KOPT-K1 (cell line): ENCODE results near the gene CCDC187.

Source experiments
- H3K27ac ChIP-seq: fragments of 200-600 bp; sonication (generic); 2 replicates; pipeline ENCODE4 v1.5.1; 2016; ENCODE audit warnings: antibody characterized with exemption, mild to moderate bottlenecking, low read depth, low read length; ENCODE audit not compliant: poor library complexity, severe bottlenecking
- H3K36me3 ChIP-seq: fragments of 200-600 bp; sonication (generic); 2 replicates; pipeline ENCODE4 v1.5.1; 2017; ENCODE audit warnings: antibody characterized with exemption, mild to moderate bottlenecking, low read length, moderate library complexity; ENCODE audit not compliant: insufficient read depth
- H3K9me3 ChIP-seq: fragments of 200-600 bp; sonication (generic); 2 replicates; pipeline ENCODE4 v1.5.1; 2017; ENCODE audit warnings: antibody characterized with exemption, low read length, mild to moderate bottlenecking; ENCODE audit not compliant: insufficient read depth, poor library complexity, severe bottlenecking

Gene CCDC187

DNA sequence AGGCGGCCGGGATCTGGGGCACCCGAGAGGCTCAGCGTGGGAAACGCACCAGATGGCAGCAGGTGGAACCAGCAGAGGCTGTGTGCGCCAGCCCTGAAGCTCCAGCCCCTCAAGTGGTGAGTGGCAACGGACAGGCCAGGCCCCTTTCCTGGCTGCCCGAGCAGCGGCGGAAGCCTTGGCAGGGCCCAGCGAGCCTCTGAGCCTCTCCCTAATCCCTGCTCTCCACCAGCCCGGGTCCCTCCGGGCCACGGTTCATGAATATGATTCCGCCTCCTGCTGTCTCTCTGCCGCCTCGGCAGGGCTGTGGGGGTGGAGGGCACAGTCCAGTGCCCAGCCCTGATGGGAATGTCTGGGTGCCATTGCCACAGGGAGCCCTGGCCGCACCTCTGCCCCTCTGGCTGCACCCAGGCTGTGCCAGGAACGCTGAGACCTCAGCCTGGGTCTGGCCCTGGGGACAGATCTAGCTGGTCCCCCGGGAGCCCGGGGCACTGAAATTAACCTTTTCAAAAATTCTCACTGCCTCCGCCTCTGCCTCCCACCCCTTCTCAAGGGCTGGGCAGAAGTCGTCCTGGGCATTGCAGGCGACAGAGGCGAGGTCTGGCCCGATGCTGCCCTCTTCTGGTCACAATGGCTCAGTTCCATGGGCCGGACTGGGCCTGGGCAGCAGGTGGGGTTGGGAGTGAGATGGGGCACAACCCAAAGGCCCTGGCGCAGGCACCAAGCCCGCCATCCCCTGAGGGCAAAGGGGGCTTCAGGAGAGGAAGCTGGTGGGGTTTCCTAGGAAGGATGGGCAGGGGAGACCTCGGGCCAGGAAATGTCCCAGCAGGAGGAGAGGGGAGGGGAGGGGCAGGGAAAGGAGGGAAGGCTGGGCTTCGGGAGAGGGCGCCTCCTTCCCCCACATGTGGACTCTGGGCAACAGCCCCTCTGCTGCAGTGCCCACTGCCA is 20.3 kb downstream of the CCDC187 start:
- H3K36me3 ChIP-seq: no peaks in the 10 kb centered on the region

DNA sequence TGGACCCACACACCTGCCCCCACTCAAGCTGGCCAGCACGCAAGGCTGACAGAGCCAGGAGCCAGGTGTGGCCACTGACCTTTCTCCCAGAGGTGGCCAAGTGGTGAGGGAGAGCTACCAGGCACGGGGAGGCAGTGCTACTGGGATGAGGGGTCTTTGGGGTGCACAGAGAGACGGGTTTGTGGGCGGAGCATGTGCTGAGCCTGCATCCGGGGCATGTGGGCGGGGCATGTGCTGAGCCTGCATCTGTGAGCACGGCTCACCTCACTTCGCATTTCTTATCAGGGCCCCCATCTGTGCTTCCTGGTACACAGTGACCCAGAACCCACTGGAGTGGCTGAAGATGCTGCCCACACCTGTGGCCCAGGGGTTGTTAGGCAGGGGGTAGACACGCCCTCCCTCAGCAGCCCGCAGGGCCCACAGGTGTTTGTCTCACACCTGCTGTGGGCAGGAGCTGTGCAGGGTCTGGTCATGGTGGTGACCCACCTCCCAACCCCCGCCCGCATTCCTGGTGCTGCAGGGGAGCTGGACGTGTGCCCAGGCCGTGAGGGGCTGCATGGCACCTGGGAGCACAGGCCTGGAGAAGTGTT is 21.5 kb downstream of the CCDC187 start:
- Histone ChIP-seq H3K36me3 (no peaks in the 10 kb centered on the region), H3K27ac (no peak overlapping the region), H3K9me3 (no peaks in the 10 kb centered on the region)

More for the DNA sequence above, 20.3 kb downstream of the CCDC187 start:
- no peak overlapping the region for H3K27ac ChIP-seq
- H3K9me3 ChIP-seq: no peaks in the 10 kb centered on the region

DNA sequence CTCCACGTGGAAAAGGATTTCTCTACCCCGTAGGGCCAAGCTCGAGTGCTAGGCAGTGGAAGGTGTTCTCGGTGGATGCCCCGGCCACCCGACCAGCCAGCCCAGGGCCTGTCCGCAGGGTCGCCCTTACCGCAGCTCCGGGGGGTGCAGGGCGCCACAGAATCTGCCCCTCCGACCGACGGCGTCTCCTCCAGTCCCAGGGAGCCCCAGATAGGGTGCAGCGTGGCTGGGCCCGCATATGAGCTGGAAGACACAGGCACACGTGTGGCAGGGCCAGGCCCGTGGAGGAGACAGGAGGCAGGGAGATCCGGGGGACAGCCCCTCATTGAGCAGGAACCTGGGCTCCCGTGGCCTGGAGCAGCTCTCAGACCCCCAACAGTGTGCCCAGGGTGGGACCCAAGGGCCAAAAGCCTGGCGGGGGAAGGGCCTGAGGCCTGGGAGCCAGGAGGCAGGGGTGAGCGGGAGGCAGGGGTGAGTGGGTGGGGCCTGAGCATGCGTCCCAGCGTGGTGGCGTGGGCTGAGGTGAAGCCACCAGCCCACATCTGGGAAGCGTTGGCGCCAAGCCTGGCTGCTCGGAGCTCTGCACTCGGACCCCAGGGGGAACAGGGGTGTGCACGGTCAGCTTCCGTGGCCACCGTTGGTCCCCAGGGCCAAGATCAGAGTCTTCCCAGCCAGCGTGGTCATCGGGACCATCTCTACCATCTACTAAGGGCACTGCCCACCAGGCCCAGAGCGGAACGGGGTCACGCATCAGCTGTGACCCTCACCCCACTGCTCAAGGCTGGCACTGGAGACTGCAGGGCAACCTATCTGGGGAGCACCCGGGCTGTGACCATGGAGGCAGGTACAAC is 22.2 kb downstream of the CCDC187 start:
- no peaks in the 10 kb centered on the region for H3K36me3 ChIP-seq
- no peaks in the 10 kb centered on the region for H3K9me3 ChIP-seq
- no peak overlapping the region for H3K27ac ChIP-seq

DNA sequence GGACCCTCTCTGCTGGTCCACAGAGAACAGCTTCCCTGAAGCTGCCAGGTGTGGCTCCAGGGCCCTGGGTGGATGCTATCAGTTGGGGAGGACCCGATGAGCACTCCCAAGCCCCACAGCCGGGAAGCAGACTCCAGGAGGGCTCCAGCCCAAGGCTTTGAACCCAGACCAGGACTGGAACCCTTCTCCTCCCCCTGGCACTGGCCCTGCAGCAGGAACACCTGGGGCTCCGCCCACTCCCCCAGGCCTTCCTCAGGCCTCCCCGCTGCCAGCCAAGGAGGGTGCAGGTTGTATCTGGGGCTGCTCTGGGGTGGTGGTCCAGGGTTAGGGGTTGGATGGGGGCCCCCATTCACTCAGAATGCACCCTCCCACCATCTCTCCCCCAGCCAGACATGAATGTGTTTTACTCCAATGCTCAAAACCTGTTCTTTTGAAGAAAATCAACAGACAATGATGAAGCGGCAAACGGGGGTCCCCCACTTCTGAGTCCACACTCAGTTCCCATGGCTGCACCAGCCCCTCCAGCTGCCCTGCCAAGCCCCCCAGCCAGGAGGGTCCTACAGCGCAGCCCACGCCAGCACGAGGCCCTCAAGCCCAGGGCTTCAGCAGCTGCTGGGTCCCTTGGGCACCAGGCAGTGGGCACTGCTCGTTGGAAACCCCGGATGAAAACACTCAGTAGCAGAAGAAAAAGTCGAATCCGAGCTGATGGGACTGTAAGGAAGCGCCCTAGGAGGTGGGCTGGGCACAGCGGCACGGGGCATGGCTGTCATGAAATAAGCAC is 23.2 kb downstream of the CCDC187 start:
- no peaks in the 10 kb centered on the region for H3K9me3 ChIP-seq
- no peak overlapping the region for H3K27ac ChIP-seq
- H3K36me3 ChIP-seq: no peaks in the 10 kb centered on the region

DNA sequence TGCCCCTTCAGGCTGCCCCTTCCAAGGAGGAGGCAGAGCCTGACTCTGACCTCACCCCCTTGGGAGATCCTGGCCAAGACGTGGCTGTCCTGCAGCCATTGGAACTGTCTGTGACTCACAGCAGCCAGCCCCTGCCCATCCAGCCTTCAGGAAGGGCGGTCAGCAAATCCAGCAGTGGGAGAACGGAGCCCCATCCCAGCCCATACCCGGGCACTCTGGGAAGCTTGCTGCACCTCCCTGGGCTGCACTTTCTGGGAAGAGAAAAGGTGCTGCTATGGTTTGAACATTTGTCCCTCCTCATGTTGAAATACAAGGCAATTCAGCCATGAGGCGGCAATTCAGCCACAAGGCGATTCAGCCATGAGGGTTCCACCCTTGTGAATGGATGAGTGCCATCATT is 24.4 kb downstream of the CCDC187 start:
- Histone ChIP-seq H3K36me3 (no peaks in the 10 kb centered on the region), H3K9me3 (no peaks in the 10 kb centered on the region), H3K27ac (no peak overlapping the region)

DNA sequence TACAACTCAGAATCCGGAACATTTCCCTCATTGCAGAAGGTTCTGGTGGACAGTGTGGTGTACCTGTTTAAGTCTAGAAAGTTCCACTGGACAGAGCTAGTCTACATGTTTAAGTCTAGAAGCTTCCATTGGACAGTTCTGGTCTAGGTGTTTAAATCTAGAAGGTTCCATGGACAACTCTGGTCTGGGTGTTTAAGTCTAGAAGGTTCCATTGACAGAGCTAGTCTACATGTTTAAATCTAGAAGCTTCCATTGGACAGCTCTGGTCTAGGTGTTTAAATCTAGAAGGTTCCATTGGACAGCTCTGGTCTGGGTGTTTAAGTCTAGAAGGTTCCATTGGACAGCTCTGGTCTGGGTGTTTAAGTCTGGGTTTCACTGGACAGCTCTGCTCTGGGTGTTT is 25.0 kb downstream of the CCDC187 start:
- H3K27ac ChIP-seq: no peak overlapping the region
- no peaks in the 10 kb centered on the region for H3K9me3 ChIP-seq

DNA sequence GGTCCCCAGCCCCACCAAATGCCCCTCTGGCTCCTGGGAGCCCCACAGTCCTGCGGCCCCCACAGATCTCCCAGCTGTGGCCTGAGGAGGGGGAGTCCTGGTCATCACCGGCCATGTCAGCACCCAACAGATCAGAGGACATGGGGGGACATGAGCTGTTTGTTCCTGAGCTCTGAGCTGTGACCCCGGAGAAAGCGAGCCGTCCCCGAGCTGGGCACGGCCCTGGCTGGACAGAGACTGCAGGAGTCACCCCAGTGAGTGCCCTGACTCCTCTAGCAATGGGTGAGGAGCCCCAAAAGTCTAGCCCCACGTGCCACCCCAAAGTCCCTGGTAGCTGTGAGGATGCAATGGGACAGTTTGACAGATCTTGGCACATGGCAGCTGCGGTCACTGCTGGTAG is 25.7 kb downstream of the CCDC187 start:
- no peaks in the 10 kb centered on the region for H3K9me3 ChIP-seq
- no peaks in the 10 kb centered on the region for H3K36me3 ChIP-seq
- no peak overlapping the region for H3K27ac ChIP-seq

More for the DNA sequence above, 25.0 kb downstream of the CCDC187 start:
- no peaks in the 10 kb centered on the region for H3K36me3 ChIP-seq

DNA sequence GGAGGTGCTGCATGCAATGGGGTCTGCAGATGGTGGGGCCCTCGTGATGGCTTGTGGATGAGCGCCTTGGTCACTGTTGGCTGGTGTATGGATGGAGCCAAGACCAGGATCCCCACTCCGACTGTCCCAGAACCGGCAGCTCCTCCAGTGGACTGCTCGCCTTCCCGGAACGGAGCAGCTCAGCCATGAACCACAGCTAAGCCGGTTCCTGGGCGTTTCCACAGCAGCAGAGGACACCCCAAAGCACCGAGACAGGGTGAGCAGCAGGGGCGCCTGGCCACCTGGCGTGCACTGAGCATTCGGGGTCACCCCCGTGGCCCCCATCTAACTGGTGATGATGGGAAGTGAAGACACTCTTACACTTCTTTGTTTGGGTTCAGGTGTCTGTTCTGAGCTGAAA is 26.1 kb downstream of the CCDC187 start:
- Histone ChIP-seq H3K9me3 (no peaks in the 10 kb centered on the region), H3K27ac (no peak overlapping the region), H3K36me3 (no peaks in the 10 kb centered on the region)

DNA sequence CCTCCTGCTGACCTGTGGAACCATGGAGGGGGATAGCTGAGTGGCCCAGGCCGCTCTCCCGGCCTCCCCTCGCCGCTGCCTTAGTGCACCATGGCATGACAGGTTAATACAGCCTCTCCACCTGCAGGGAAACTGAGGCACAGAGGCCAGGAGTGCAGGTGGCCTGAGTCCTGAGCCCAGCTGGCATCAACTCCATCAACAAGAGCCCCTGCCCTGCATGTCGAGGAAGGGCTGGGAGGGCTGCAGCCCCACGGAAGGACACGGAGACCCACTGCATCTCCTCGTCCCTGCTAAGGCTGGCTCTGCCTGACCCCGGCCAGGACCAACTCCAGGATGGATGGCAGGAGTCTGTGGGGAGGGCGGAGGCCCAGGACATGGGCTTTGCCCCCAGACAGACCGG is 27.2 kb downstream of the CCDC187 start:
- no peaks in the 10 kb centered on the region for H3K36me3 ChIP-seq
- H3K27ac ChIP-seq: no peak overlapping the region

DNA sequence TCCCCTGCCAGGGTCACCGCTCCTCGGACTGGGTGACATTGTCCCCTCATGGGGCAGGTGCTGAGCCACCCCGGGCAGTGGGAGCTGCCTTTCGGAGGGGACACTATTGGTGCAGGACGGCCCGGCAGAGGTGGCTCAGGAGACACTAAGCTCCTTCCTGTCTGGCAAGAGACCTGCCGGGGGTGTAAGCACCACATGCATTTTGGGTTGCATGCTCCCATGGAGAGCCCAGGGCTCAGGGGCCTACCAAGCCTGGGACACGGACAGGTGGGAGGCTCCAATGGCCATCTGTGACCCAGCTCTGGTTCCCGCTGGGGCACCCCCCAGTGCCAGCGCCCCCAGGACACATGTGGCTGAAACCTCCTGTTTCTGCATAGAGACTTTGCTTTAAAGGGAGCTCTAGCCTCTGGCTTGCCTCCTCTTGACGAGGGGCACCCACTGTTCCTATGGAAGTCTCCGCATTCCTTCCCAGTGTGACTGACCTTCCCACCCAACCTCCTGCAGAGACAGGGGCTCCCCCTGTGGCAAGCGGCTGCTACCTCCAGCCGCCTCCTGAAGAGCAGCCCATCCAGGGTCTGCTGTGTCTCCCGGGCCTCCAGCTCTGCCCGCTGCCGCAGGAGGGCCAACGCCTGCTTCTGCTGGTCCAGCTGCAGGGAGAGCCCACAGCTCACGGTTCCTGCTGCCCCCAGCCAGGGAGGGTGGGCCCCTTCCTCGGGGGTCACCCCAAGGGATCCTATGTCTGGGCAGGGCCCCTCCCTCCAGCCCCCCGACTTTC is 28.1 kb downstream of the CCDC187 start:
- no peak overlapping the region for H3K27ac ChIP-seq
- no peaks in the 10 kb centered on the region for H3K9me3 ChIP-seq
- no peaks in the 10 kb centered on the region for H3K36me3 ChIP-seq

More for the DNA sequence above, 27.2 kb downstream of the CCDC187 start:
- no peaks in the 10 kb centered on the region for H3K9me3 ChIP-seq

DNA sequence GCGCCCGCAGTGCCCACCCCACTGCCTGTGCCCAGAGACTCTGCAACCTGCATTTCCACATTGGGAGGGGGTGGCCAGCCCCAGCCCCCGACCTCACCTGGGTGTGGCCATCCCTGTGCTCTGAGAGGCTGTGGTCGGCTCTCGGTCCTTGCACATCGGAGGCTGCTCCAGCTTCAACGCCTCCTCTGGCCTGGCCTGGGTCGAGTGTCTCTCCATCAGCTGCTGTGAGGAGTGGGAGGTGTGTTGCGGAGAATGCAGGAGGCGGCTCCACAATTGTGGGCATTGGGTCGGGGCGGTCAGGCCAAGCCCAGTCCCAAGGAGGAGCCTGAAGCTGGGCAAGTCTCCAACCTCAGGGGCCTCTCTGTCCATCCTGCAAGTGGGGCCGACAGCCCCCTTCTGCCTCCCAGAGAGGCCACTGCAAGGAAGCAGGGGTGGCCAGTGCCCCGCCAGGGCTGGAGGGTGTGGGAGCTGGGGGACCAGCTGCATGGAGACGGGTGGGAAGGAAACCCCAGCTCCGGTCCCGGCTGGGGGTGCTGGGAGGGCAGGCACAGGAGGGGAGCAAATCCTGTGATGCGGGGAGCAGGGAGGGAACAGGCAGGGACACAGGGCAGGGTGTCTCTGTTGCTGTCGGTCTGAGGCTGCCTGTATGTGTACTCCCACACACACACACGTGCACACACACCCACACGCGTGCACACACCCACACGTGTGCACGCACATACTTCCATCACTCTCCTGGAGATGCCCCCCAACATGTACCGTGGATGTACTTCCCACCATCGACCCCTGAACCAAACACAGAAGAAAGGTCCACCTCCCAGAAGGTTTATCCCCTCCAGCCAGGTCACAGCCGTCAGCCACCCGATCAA is 28.9 kb downstream of the CCDC187 start:
- Histone ChIP-seq H3K27ac (no peak overlapping the region), H3K36me3 (no peaks in the 10 kb centered on the region), H3K9me3 (no peaks in the 10 kb centered on the region)

DNA sequence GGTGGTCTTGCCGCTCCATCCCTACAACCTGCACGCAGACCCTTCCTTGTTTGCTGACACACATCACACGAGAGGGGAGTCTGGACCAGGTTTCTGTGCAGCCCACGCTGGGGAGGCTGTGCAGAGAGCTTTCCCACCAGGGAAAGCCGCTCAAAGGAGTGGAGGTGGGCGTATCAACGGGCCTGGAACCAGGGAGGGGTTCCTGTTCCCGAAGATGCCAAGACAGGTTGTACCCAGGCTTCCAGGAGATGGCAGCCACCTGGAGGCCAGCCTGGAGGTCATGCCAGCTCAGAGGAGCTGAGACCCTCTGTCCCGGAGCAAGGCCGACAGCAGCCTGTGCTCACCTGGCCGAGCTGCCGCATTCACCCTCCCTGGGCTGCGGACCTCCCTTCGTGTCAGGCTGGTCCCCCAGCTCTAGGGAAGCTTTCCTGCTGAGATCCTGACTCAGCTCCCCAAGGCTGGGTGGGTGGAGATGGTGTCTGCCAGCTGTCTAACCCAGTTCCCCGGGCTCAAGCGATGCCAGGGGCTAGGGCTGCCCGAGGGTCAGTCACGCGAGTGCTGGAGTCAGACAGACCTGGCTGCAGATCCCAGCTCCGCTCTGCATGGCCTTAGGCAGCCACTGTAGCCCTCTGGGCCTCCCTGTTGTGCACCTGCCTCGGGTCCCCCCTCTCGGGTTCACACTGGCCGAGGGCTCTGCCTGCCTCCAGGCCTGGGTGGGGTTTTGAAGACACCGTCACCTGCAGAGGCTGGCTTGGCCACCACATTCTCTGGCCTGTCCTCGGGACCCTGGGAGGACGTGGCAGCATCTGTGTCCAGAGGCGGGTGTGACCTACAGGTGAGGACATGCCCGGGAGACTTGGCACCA is 29.7 kb downstream of the CCDC187 start:
- Histone ChIP-seq H3K9me3 (no peaks in the 10 kb centered on the region), H3K36me3 (no peaks in the 10 kb centered on the region), H3K27ac (no peak overlapping the region)
